ENCODE results near the gene CCDC27.

Gene CCDC27

DNA sequence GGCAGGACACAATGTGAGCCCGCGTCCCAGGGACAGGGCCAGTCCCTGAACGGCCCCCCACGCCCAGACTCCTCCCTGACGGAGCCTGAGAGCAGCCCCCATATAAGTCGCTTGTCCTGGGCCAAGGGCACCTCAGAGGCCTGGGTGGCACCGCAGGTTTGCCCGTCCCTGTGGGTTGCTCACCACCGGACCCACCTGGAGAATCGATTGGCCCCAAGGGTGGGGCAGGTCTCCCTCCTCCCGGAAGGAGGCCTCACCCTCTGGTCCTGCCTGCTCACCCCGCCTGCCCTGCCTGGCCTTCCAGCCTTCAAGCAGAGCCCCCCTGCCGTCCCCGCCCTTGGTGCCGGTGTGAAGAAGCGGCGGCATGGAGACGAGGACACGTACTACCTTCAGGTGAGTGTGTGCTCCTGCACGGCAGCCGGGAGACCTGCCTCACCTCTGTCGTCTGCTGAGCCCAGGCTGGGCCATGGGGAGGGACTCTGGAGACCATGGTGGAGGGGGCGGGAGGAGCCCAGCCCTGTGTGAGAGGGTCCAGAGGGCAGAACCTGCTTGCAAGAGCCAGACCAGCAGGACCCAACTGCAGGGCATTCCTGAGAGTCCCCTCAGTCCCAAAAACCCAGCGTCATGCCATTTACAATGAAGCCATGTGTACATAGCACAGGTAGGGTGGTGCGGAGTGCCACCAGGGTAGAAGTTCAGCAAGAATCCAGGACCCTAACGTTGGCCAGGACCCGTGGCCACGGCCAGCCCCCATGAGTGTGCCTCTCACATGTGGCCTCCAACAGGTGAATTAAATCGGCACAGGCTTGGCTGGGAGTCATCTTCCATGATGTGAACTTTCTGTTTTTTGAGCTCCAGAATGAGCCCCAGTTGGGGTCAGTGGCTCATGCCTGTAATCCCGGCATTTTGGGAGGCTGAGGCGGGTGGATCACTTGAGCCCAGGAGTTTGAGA lies 24.1 kb upstream of the CCDC27 start:
- no peak for TF ChIP-seq ZNF274 (IDR thresholded peaks at IDR 0.05; ENCODE audit: low read depth, low read length)

DNA sequence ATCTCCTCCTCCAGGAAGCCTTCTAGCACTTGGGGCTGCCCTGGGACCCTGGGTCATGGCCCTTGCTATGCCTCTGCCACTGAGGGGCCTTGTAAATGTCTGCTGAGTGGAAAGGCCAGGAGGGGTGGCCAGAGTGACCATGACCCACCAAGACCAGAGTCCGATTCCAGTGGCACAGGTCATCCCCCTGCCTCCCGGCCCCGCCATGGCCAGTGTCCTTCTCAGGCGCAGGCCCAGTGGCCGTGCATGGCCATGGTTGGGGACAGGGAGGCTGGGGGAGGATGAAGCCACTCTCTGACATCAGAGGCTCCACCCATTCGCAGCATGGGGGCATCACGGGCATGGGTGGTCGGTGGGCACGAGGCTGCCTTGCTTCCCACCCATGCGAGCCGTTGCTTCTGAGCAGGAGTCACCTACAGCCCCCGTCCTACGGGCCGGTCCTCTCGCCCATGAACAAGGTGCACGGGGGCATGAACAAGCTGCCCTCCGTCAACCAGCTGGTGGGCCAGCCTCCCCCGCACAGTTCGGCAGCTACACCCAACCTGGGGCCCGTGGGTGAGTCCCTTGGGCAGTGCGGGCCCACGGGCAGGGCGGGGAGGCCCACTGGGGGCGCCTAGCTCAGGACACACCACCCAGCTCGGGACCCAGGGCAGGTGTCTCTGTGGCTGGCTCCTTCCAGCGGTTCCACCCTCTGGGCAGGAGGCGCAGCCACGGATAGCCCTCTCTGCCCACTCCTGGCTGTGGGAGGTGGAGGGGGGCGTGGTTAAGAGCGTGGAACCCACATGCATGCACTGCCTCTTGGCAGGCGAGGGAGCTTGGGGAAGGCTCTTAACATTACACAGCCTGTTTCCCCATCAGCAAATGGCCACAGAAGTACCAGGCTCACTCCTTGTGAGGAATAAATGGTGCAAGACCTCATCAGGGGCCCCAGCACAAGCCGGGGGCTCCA lies 22.4 kb upstream of the CCDC27 start:
- no peak overlapping the region for H3K4me3 ChIP-seq (ENCODE audit: low read length)
- no peak for TF ChIP-seq ZNF274 (IDR thresholded peaks at IDR 0.05; ENCODE audit: low read depth, low read length)

More for the DNA sequence above, 24.1 kb upstream of the CCDC27 start:
- no peak overlapping the region for H3K4me3 ChIP-seq (ENCODE audit: low read length)

GRCh38 chr1:3730543-3731247 lies 21.6 kb upstream of the CCDC27 start:
- TF ChIP-seq ZNF274 (IDR thresholded peaks at IDR 0.05; ENCODE audit: low read depth, low read length): no peak
- no peak overlapping the region for H3K4me3 ChIP-seq (ENCODE audit: low read length)

- no peak overlapping the region for H3K4me3 ChIP-seq (ENCODE audit: low read length)
- no peak for TF ChIP-seq ZNF274 (IDR thresholded peaks at IDR 0.05; ENCODE audit: low read depth, low read length)
Observed at GRCh38 chr1:3731583-3732433, 20.4 kb upstream of the CCDC27 start.

- TF ChIP-seq ZNF274 (IDR thresholded peaks at IDR 0.05; ENCODE audit: low read depth, low read length): no peak
- H3K4me3 ChIP-seq (ENCODE audit: low read length): no peak overlapping the region
Observed at GRCh38 chr1:3732434-3733093, 19.7 kb upstream of the CCDC27 start.

DNA sequence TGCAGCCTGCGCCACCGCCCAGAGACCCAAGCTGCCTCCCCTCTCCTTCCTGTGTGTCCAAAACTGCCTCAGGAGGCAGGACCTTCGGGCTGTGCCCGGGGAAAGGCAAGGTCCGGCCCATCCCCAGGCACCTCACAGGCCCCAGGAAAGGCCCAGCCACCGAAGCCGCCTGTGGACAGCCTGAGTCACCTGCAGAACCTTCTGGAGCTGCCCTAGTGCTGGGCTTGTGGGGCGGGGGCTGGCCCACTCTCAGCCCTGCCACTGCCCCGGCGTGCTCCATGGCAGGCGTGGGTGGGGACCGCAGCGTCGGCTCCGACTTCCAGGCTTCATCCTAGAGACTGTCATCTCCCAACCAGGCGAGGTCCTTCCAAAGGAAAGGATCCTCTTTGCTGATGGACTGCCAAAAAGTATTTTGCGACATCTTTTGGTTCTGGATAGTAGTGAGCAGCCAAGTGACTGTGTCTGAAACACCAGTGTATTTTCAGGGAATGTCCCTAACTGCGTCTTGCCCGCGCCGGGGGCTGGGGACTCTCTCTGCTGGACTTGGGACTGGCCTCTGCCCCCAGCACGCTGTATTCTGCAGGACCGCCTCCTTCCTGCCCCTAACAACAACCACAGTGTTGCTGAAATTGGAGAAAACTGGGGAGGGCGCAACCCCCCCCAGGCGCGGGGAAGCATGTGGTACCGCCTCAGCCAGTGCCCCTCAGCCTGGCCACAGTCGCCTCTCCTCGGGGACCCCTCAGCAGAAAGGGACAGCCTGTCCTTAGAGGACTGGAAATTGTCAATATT lies 19.0 kb upstream of the CCDC27 start:
- TF ChIP-seq ZNF274 (IDR thresholded peaks at IDR 0.05; ENCODE audit: low read depth, low read length): no peak
- H3K4me3 ChIP-seq (ENCODE audit: low read length): no peak overlapping the region

DNA sequence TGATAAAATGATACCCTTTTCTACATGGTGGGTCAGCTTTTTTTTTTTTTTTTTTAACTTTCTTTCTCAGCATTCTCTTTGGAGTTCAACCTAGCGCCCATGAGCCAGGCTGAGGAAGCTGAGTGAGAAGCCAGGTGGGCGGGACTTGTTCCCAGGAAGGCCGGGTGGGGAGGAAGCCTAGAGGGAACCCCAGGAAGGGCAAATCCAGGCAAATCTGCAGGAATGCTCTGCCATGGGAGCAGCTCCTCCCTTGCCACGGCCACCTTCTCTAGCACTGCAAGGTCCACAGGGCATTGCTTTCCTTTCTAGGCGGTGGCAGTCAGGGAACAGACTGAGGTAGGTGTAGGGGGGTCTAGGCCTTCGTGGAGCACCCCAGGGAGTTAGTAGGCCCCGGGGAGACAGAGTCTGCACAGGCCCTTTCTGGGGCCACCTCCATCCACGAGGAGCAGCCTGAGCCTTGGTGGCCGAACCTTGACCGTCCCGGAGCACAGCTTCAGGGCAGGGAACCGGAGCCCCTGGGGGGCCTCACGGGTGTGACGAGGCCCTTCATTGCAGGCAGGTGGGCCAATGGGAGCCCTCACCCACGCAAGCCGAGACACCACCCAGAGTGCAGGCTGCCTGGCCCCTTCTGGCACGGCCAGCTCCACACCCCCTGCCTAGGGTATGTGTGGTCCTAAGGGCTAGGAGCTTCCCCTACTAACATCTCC lies 18.2 kb upstream of the CCDC27 start:
- H3K4me3 ChIP-seq (ENCODE audit: low read length): no peak overlapping the region
- no peak for TF ChIP-seq ZNF274 (IDR thresholded peaks at IDR 0.05; ENCODE audit: low read depth, low read length)

GRCh38 chr1:3734602-3735001 lies 17.6 kb upstream of the CCDC27 start:
- no peak for TF ChIP-seq ZNF274 (IDR thresholded peaks at IDR 0.05; ENCODE audit: low read depth, low read length)
- H3K4me3 ChIP-seq (ENCODE audit: low read length): no peak overlapping the region

GRCh38 chr1:3735027-3735681 lies 17.1 kb upstream of the CCDC27 start:
- H3K4me3 ChIP-seq (ENCODE audit: low read length): no peak overlapping the region
- TF ChIP-seq ZNF274 (IDR thresholded peaks at IDR 0.05; ENCODE audit: low read depth, low read length): no peak

- no peak overlapping the region for H3K4me3 ChIP-seq (ENCODE audit: low read length)
- TF ChIP-seq ZNF274 (IDR thresholded peaks at IDR 0.05; ENCODE audit: low read depth, low read length): no peak
Observed at GRCh38 chr1:3735688-3736087, 16.6 kb upstream of the CCDC27 start.

DNA sequence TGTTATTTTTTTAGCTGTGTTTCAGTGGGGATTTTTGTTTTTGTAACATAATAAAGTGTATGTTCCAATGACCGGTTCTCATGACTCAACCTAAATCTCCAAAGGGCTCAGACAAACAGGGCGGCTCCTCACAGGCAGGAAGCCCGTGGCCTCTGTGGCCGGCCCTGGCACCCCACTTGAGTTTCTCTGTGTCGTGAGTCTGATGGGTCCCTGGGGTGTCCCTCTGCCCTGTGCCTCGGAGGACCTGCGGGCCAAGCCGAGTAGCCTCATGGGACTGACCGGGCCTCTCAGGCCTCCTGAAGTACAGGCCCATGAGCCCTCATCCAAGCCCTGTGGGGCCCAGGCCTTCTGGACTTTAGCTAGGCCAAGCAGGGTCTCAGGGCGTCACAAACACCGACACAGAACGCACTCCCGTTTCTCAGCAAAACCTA lies 16.1 kb upstream of the CCDC27 start:
- TF ChIP-seq ZNF274 (IDR thresholded peaks at IDR 0.05; ENCODE audit: low read depth, low read length): no peak
- H3K4me3 ChIP-seq (ENCODE audit: low read length): no peak overlapping the region
